Camera-type eye (tissue), 1 donor: ENCODE results near the gene PKIG. TPM values are rescaled to one million over a fixed set of nuclear protein-coding genes. Genes with fewer than 3 reads are reported as not detected.

ENCODE experiments used
- total RNA-seq: library from RNA; depleted of rRNA; stranded (reverse); fragments of >200 nt; gene quantifications from one replicate; pipeline ENCODE4 v1.2.3, GENCODE V29; 2014

PKIG gene
- total RNA-seq = 54.3 TPM

DNA sequence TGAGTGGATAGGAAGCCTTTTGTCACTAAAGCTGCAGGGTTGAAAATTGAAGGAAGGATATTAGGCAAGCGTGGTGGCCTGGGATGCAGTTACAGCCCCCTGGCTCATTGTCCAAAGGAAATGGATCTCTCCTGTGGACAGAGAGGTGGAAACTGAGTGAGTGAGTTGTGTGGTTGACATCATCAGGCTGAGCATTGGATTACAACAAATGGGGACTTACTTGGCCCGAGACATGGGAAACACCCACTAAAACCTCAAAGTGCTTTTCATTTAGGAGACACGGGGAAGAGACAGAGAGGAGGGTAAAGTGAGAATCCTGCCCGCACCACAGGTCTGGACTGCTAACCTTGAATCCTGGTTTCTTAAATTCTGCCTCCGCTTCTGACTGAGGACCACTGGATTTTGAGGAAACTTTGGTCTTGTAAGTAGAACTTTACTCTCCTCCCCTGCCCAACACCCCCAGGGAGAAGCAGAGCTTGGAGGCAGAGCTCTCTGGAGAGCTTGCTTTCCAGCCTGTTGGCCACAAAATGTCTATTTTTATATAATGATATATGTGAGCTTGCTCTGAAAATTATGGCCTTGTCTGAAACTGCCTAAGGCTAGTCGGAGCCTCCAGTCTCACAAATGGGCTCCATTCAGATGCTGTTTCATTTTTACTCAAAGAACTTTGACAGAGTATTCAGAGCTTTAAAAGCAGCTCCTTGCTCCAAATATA lies at the start of gene PKIG:
Gene PKIG (plus strand): TSS at position 269 of the 715 bp plus-strand sequence. CDS start 31,978 bp downstream, outside the sequence.

DNA sequence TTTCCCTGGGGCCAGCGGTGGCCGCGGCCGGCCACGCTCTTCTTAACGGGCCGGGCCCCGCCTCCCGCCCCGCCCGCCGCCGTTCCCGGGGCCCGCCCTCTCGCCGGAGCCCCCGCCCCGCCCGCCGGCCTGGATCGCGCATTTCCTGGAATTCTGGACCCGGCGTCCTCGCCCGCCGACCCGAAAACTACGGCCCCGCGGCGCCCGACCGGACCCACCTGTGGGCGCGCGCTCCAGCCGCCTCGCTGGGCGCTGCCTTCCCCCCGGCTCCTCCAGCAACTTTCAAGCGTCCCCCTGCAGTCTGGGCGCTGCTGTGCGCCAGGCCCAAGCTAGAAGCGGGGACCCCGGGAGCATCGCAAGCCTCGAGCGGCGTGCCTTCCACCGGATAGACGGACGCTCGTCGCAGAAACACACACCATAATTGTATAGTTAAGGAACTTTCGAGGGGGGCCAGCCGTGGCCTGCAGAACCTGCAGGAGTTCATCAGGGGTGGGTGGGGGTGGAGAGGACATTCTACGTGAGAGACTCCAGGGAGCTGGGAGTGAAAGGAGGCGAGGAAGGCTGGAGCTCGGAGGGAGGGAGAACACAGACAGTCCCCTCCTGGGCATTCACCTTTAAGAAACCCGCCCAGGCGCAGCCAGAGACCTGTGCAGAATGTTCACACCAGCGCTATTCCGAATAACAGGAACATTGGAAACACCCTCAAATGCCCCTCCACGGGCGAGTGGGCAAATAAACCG lies 69.5 kb downstream of the PKIG start, which contains the start of gene ADA:
Gene ADA (minus strand): TSS at position 16 of the 740 bp plus-strand sequence. CDS start 92 bp downstream, outside the sequence.

Other genes with a start within 250 kb of the PKIG start
- not detected for gene R3HDML, start 245.5 kb upstream of the PKIG start, total RNA-seq
- 2.3 TPM for gene HNF4A, start 226.9 kb upstream of the PKIG start, total RNA-seq
- 10.9 TPM for gene TTPAL, start 106.7 kb upstream of the PKIG start, total RNA-seq
- 51.0 TPM for gene SERINC3, start 60.5 kb upstream of the PKIG start, total RNA-seq
- 5.7 TPM for gene ADA, start 69.1 kb downstream of the PKIG start, total RNA-seq
- not detected for gene CCN5, start 132.8 kb downstream of the PKIG start, total RNA-seq
- 1.4 TPM for gene KCNK15, start 163.3 kb downstream of the PKIG start, total RNA-seq
- 12.0 TPM for gene RIMS4, start 228.0 kb downstream of the PKIG start, total RNA-seq